ENCODE data around the gene NUP58. TPM values are rescaled to one million over a fixed set of nuclear protein-coding genes. Genes with fewer than 3 reads are reported as not detected.

Gene NUP58
- total RNA-seq, 1 donor from 2014 or later = 56.5 TPM

DNA sequence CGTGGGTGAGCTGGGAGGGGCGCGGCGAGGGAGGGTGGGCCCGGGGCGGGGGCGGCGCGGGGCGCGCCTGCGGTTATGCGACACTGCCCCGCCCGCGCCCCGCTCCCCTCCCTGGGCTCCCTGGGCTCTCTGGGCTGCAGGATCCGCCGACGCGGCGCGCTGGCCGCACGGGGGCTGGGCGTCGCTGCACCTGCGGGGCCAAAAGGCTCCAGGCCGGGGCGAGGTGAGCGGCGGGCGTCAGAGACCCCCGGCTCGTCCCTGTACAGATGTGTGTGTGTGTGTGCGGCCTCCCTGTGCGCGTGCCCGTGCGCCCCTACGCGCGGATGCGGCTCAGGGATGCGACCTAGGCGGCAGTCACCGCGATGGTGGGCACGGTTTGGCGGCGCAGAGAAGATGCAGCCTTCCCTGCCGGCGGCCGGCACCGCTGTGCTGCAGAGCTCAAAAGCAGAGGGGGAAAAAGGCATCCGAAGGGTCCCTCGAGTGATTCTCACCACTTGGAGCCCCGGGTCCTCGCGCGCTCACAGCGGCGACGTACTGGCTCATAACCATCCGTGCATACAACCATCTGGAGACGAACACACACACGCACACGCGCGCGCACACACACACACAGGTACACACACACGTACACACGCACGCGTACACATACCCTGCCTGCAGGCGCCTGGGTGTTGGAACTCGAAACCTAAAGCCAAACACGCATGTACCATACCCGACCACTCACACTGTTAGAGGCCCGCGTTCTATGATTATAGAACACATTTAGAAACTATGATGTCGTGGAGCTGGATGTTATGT lies 71.1 kb downstream of the NUP58 start:
- peak; percentile 17 for DNase-seq (ENCODE audit: low spot score, unreplicated experiment)
- Mint-ChIP-seq H3K9me3 (ENCODE audit: low read depth) (no peaks in the 10 kb centered on the region), H3K27ac (no peak overlapping the region), H3K4me3 (ENCODE audit: low read depth) (peak overlapping the region; percentile 72), H3K27me3 (peaks cover 75% of the 10 kb centered on the region), H3K36me3 (ENCODE audit: insufficient read depth) (no peaks in the 10 kb centered on the region), H3K4me1 (ENCODE audit: low read depth) (peaks cover 2% of the 10 kb centered on the region)
- TF ChIP-seq, protein P1, sequence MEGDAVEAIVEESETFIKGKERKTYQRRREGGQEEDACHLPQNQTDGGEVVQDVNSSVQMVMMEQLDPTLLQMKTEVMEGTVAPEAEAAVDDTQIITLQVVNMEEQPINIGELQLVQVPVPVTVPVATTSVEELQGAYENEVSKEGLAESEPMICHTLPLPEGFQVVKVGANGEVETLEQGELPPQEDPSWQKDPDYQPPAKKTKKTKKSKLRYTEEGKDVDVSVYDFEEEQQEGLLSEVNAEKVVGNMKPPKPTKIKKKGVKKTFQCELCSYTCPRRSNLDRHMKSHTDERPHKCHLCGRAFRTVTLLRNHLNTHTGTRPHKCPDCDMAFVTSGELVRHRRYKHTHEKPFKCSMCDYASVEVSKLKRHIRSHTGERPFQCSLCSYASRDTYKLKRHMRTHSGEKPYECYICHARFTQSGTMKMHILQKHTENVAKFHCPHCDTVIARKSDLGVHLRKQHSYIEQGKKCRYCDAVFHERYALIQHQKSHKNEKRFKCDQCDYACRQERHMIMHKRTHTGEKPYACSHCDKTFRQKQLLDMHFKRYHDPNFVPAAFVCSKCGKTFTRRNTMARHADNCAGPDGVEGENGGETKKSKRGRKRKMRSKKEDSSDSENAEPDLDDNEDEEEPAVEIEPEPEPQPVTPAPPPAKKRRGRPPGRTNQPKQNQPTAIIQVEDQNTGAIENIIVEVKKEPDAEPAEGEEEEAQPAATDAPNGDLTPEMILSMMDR (IDR thresholded peaks at IDR 0.05; ENCODE audit: unreplicated experiment) = no peak

DNA sequence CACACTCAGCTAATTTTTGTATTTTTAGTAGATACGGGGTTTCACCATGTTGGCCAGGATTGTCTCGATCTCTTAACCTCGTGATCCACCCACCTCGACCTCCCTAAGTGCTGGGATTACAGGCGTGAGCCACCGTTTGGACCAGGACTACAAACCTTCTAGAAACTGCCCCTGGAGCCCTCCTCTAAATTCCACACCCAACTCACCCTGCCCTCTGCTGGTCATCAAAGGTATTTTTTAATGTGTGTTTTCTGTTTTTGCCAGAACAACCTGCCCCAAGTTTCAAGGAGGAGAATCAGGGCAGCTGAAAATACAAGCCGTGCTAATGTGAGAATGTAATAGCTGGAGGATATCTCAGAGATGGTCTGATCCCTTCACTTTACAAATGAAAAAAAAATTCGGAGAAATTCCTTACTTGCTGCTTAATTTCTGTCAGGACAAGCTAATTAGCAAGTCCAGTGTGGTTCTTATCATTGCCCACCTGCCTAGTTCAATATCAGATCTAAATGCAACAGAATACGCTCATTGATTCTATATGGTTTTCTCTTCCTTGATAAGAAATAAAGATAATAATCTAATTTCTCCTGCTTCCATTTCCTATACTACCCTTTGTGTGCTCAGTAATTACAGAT lies 74.4 kb downstream of the NUP58 start:
- H3K36me3 Mint-ChIP-seq (ENCODE audit: insufficient read depth) = no peaks in the 10 kb centered on the region
- H3K4me1 Mint-ChIP-seq (ENCODE audit: low read depth) = peaks cover 2% of the 10 kb centered on the region
- peaks cover 47% of the 10 kb centered on the region for H3K27me3 Mint-ChIP-seq
- DNase-seq (ENCODE audit: low spot score, unreplicated experiment) = peak; percentile 18
- no peak overlapping the region for H3K27ac Mint-ChIP-seq
- H3K9me3 Mint-ChIP-seq (ENCODE audit: low read depth) = no peaks in the 10 kb centered on the region
- H3K4me3 Mint-ChIP-seq (ENCODE audit: low read depth) = no peak overlapping the region
- TF ChIP-seq, protein P1 (IDR thresholded peaks at IDR 0.05; ENCODE audit: unreplicated experiment) = peak; percentile 69

DNA sequence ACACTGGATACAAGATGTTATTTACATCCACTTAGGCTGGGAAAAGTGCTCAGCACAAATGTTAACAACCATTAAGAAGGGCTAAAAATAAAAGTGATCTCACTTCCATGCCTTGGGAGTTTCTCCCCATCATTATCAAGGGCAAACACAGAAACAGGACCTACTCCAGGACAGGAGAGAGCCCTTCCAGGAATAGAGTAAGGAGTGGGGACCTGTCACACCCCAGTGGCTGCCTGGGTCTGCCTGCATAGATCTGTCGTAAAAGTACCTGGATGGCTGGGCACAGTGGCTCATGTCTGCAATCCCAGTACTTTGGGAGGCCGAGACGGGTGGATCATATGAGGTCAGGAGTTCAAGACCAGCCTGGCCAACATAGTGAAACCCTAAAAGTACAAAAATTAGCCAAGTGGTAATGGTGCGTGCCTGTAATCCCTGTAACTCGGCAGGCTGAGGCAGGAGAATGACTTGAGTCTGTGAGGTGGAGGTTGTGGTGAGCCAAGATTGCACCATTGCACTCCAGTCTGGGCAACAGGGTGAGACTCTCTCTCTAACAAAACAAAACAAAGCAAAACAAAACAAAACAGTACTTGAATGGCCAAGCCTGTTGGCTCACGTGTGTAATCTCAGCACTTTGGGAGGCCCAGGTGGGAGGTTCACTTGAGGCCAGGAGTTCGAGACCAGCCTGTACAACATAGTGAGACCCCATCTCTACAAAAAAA lies 76.0 kb downstream of the NUP58 start:
- no peak overlapping the region for H3K27ac Mint-ChIP-seq

DNA sequence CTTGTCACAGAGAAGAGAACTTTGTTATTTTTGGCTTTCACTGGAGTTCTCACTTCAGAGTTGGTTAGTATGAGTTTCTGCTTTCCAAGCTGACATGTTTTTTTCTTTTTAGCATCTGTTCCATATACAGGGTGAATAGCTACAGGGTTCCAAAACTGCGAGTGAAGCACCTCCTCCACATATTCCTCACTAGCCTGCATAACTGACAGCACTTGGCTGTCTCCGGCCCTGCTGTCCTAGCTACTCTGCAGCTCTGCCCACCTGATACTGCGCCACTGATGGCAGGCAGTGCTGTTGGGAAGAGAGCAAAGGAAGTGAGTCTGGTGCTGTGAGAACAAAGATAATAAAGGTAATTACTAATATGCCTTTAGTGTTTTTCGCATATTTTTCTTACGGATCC lies 77.1 kb downstream of the NUP58 start:
- TF ChIP-seq, protein P1 (IDR thresholded peaks at IDR 0.05; ENCODE audit: unreplicated experiment) = no peak
- Mint-ChIP-seq H3K4me3 (ENCODE audit: low read depth) (no peak overlapping the region), H3K9me3 (ENCODE audit: low read depth) (no peaks in the 10 kb centered on the region), H3K36me3 (ENCODE audit: insufficient read depth) (no peaks in the 10 kb centered on the region), H3K27ac (no peak overlapping the region), H3K4me1 (ENCODE audit: low read depth) (no peaks in the 10 kb centered on the region), H3K27me3 (peaks cover 26% of the 10 kb centered on the region)
- DNase-seq (ENCODE audit: low spot score, unreplicated experiment) = no peak

More for the DNA sequence above, 76.0 kb downstream of the NUP58 start:
- Mint-ChIP-seq H3K4me3 (ENCODE audit: low read depth) (no peak overlapping the region), H3K9me3 (ENCODE audit: low read depth) (no peaks in the 10 kb centered on the region), H3K4me1 (ENCODE audit: low read depth) (no peaks in the 10 kb centered on the region), H3K36me3 (ENCODE audit: insufficient read depth) (no peaks in the 10 kb centered on the region), H3K27me3 (peaks cover 38% of the 10 kb centered on the region)
- TF ChIP-seq, protein P1 (IDR thresholded peaks at IDR 0.05; ENCODE audit: unreplicated experiment) = no peak
- no peak for DNase-seq (ENCODE audit: low spot score, unreplicated experiment)

DNA sequence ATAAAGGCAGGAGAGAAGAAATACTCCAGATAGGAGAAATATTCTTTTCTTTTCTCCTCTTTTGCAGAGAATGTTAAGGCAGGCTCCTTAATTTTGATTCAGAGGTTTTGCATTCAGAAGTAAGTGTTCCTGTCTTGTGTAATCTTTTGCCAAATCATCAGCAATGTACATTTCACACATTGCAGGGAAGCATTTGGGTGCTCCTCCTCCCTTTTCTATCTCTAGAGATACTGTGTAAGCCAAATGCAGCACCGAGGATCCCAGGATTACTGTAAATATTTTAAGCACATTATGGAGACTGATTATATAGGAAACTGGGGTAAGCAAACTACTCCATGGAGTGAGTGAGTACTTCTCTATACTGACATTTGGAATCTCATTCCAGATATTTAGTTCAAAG lies 77.6 kb downstream of the NUP58 start:
- Mint-ChIP-seq H3K4me1 (ENCODE audit: low read depth) (no peaks in the 10 kb centered on the region), H3K36me3 (ENCODE audit: insufficient read depth) (no peaks in the 10 kb centered on the region), H3K27me3 (peaks cover 22% of the 10 kb centered on the region), H3K27ac (no peak overlapping the region), H3K4me3 (ENCODE audit: low read depth) (no peak overlapping the region), H3K9me3 (ENCODE audit: low read depth) (no peaks in the 10 kb centered on the region)
- DNase-seq (ENCODE audit: low spot score, unreplicated experiment) = no peak
- TF ChIP-seq, protein P1 (IDR thresholded peaks at IDR 0.05; ENCODE audit: unreplicated experiment) = no peak

Data from progenitor cell of endocrine pancreas (in vitro differentiated cells).